Common myeloid progenitor, CD34-positive (primary cell): Measurements from ENCODE around the gene NUBPL.
"Not testable (repeated sequence)": the region's sequence is repeated elsewhere in the genome, so short reads cannot be mapped to it uniquely, and the experiment has no call there.

Experiments
- CTCF ChIA-PET: fragments of 350-600 bp; sonication (Branson Sonifier 250); formaldehyde crosslinking; loops from one replicate; lab custom pipeline; 2021; ENCODE audit warnings: antibody characterized with exemption; lab: Charles Lee
- POLR2A ChIA-PET: fragments of 350-600 bp; sonication (Branson Sonifier 250); formaldehyde crosslinking; loops from one replicate; lab custom pipeline; 2021; ENCODE audit warnings: antibody characterized with exemption; lab: Charles Lee
- DNase-seq, 3 donors: peaks; one replicate each; pipeline versions ENCODE4 v3.0.0 to v3.0.0-alpha.2; 2013
- H3K27ac ChIP-seq, 2 experiments: 1 replicate in 1 of 2; 2 replicates in 1 of 2; pipeline ENCODE4 v1.7.0; 2013; ENCODE audit warnings: inconsistent platforms in 2 of 2, low read length in 2 of 2, mild to moderate bottlenecking in 2 of 2, low read depth in 1 of 2, moderate library complexity in 1 of 2; ENCODE audit not compliant: severe bottlenecking in 2 of 2, insufficient read depth in 1 of 2, poor library complexity in 1 of 2
- H3K27me3 ChIP-seq, 5 experiments: replicated peaks in 2 of 5; 1 replicate in 3 of 5; 2 replicates in 2 of 5; pipeline versions ENCODE4 v1.6.1 to v1.7.0; 2013; ENCODE audit warnings: low read length in 4 of 5, mild to moderate bottlenecking in 2 of 5, moderate library complexity in 2 of 5, inconsistent platforms in 1 of 5; ENCODE audit not compliant: insufficient read depth in 5 of 5, control insufficient read depth in 4 of 5
- H3K36me3 ChIP-seq, 4 experiments: 1 replicate in 2 of 4; 2 replicates in 2 of 4; pipeline versions ENCODE4 v1.6.1 to v1.7.0; 2013; ENCODE audit warnings: low read length in 3 of 4, control low read depth in 1 of 4, mild to moderate bottlenecking in 1 of 4; ENCODE audit not compliant: control insufficient read depth in 4 of 4, insufficient read depth in 4 of 4
- H3K4me1 ChIP-seq, 4 experiments: 1 replicate in 3 of 4; 2 replicates in 1 of 4; pipeline versions ENCODE4 v1.6.1 to v1.7.1; 2013; ENCODE audit warnings: low read length in 3 of 4, mild to moderate bottlenecking in 3 of 4, control low read depth in 1 of 4, inconsistent platforms in 1 of 4, moderate library complexity in 1 of 4; ENCODE audit not compliant: control insufficient read depth in 4 of 4, insufficient read depth in 4 of 4; ENCODE audit errors: control extremely low read depth in 1 of 4
- H3K4me3 ChIP-seq, 7 experiments: 1 replicate in 4 of 7; 2 replicates in 3 of 7; pipeline versions ENCODE4 v1.5.1 to v1.7.0; 2013; ENCODE audit warnings: mild to moderate bottlenecking in 7 of 7, low read length in 6 of 7, moderate library complexity in 6 of 7, inconsistent platforms in 2 of 7, low read depth in 2 of 7, control low read depth in 1 of 7; ENCODE audit not compliant: insufficient read depth in 4 of 7, control insufficient read depth in 1 of 7; ENCODE audit errors: extremely low read depth in 1 of 7
- H3K9me3 ChIP-seq, 5 experiments: 1 replicate in 4 of 5; 2 replicates in 1 of 5; pipeline versions ENCODE4 v1.6.1 to v1.7.1; 2013; ENCODE audit warnings: low read length in 4 of 5, mild to moderate bottlenecking in 2 of 5, inconsistent platforms in 1 of 5, low read depth in 1 of 5, moderate library complexity in 1 of 5; ENCODE audit not compliant: control insufficient read depth in 4 of 5, insufficient read depth in 2 of 5; ENCODE audit errors: control extremely low read depth in 1 of 5
- WGBS: methylation state at CpG from one replicate; pipeline ENCODE4 v1.1.5; 2013; ENCODE audit not compliant: insufficient coverage; 5-methylcytosine and 5-hydroxymethylcytosine counted together

NUBPL gene

GRCh38 chr14:31811693-31812628 is 250.8 kb downstream of the NUBPL start:
- H3K9me3 ChIP-seq = peaks cover 0 to 23% (median 0%) of the 10 kb centered on the region in 5 experiments
- H3K4me3 ChIP-seq, H3K27me3 ChIP-seq, CTCF ChIA-PET, H3K27ac ChIP-seq, POLR2A ChIA-PET, H3K36me3 ChIP-seq, H3K4me1 ChIP-seq, DNase-seq: not testable (repeated sequence)
- WGBS = 100% methylated on average over 11 of the region's 15 CpGs

DNA sequence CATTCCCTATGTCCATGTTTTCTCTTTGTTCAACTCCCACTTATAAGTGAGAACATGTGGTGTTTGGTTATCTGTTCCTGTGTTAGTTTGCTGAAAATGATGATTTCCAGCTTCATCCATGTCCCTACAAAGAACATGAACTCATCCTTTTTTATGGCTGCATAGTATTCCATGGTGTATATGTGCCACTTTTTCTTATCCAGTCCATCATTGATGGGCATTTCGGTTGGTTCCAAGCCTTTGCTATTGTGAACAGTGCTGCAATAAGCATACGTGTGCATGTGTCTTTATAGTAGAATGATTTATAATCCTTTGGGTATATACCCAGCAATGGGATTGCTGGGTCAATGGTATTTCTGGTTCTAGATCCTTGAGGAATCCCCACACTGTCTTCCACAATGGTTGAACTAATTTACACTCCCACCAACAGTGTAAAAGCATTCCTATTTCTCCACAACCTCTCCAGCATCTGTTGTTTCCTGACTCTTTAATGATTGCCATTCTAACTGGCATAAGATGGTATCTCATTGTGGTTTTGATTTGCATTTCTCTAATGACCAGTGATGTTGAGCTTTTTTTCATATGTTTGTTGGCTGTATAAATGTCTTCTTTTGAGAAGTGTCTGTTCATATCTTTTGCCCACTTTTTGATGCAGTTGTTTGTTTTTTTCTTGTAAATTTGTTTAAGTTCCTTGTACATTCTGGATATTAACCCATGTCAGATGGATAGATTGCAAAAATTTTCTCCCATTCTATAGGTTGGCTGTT is 252.7 kb downstream of the NUBPL start:
- CTCF ChIA-PET, POLR2A ChIA-PET, H3K27me3 ChIP-seq, H3K27ac ChIP-seq, DNase-seq, H3K36me3 ChIP-seq, H3K4me3 ChIP-seq, H3K4me1 ChIP-seq: not testable (repeated sequence)
- no CpG with 5 or more reads among the region's 2 CpGs for WGBS
- H3K9me3 ChIP-seq = peaks cover 0 to 29% (median 7%) of the 10 kb centered on the region in 5 experiments

DNA sequence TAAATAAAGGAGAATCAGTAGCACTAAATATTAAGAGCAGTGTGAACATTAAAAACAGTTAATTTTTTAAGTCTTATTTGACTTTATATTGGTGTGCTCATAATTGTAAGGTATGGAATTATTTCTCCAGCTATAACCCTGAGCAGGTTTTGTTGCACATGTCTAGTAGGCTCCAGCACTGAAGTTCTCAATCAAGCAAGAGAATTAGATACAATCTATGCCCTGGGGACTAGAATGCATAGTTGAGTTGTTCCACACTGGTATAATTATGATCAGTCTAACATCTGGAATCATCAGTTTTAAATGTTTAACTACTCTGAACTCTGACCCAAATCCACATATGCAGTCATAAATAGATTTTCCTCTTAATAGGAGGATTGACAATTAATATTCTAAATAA is 258.1 kb downstream of the NUBPL start:
- Histone ChIP-seq H3K4me1 (no peaks in the 10 kb centered on the region), H3K4me3 (no peak overlapping the region), H3K36me3 (no peaks in the 10 kb centered on the region), H3K27ac (no peak overlapping the region), H3K27me3 (no peaks in the 10 kb centered on the region), H3K9me3 (peaks cover 0 to 13% (median 1%) of the 10 kb centered on the region in 5 experiments)
- CTCF ChIA-PET = no interaction called here
- POLR2A ChIA-PET = no interaction called here
- no peak for DNase-seq

DNA sequence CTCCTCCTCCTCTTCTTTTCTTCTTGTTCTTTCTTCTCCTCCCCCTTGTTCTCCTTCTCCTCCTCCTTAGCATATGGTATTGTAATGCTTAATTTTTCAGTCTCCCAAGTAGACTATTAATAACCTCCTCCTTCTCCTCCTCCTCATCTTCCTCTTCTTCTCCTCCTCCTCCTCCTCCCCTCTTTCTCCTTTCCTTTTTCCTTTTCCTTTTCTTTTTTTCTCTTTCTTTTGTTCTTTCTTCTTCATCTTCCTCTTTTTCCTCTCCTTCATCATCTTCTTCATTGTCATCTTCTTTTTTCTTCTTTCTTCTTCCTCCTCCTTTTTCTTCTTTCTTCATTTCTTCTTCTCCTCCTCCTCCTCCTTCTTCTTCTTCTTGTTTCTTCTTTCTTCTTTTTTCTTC is 264.3 kb downstream of the NUBPL start:
- Histone ChIP-seq H3K9me3 (no peaks in the 10 kb centered on the region), H3K27me3 (no peaks in the 10 kb centered on the region), H3K36me3 (peaks cover 0 to 2% (median under 1%) of the 10 kb centered on the region in 4 experiments), H3K27ac (no peak overlapping the region), H3K4me1 (no peaks in the 10 kb centered on the region), H3K4me3 (no peak overlapping the region)
- CTCF ChIA-PET = no interaction called here
- DNase-seq = no peak
- POLR2A ChIA-PET = no interaction called here

- Histone ChIP-seq H3K4me1 (no peaks in the 10 kb centered on the region), H3K9me3 (no peaks in the 10 kb centered on the region), H3K4me3 (no peak overlapping the region), H3K27ac (no peak overlapping the region), H3K27me3 (no peaks in the 10 kb centered on the region), H3K36me3 (peaks cover 0 to 2% (median under 1%) of the 10 kb centered on the region in 4 experiments)
- no peak for DNase-seq
- CTCF ChIA-PET = interaction anchor here (0.6 kb wide), 1 partner anchor 251 kb away, joined by 3 read pairs; no protein-coding TSS in a partner anchor
- POLR2A ChIA-PET = no interaction called here
Measured at GRCh38 chr14:31827325-31827724, 266.1 kb downstream of the NUBPL start.

- CTCF ChIA-PET = no interaction called here
- H3K4me3 ChIP-seq = no peak overlapping the region
- H3K4me1 ChIP-seq = no peaks in the 10 kb centered on the region
- no peaks in the 10 kb centered on the region for H3K9me3 ChIP-seq
- H3K27me3 ChIP-seq = no peaks in the 10 kb centered on the region
- WGBS = no CpG with 5 or more reads among the region's 3 CpGs
- POLR2A ChIA-PET = no interaction called here
- H3K36me3 ChIP-seq = peaks cover 0 to 2% (median under 1%) of the 10 kb centered on the region in 4 experiments
- H3K27ac ChIP-seq = no peak overlapping the region
- DNase-seq = no peak
Measured at GRCh38 chr14:31828946-31829868, 268.0 kb downstream of the NUBPL start.
